ENCODE measurements around the gene KNDC1.

The KNDC1 gene

DNA sequence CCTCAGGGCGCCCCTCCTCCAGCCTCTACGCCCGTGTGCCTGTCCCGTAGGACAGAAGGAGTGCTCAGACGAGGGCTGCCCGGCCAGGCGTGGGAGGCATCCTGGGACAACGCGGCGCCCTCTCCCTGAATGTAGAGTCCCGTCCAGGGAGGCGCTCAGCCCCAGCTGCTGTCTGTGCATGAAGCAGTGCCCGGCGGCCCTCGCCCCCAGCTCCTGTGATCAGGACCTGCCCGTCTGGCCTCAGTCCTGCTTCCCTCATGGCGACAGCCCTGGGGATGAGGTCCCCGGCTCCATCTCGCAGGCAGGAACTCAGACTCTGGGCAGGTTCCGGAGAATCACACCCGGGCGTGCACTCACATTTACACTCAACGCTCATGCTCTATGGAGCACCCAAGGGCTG, 45.1 kb downstream of the KNDC1 start (continued):
- TF ChIP-seq, protein P1, sequence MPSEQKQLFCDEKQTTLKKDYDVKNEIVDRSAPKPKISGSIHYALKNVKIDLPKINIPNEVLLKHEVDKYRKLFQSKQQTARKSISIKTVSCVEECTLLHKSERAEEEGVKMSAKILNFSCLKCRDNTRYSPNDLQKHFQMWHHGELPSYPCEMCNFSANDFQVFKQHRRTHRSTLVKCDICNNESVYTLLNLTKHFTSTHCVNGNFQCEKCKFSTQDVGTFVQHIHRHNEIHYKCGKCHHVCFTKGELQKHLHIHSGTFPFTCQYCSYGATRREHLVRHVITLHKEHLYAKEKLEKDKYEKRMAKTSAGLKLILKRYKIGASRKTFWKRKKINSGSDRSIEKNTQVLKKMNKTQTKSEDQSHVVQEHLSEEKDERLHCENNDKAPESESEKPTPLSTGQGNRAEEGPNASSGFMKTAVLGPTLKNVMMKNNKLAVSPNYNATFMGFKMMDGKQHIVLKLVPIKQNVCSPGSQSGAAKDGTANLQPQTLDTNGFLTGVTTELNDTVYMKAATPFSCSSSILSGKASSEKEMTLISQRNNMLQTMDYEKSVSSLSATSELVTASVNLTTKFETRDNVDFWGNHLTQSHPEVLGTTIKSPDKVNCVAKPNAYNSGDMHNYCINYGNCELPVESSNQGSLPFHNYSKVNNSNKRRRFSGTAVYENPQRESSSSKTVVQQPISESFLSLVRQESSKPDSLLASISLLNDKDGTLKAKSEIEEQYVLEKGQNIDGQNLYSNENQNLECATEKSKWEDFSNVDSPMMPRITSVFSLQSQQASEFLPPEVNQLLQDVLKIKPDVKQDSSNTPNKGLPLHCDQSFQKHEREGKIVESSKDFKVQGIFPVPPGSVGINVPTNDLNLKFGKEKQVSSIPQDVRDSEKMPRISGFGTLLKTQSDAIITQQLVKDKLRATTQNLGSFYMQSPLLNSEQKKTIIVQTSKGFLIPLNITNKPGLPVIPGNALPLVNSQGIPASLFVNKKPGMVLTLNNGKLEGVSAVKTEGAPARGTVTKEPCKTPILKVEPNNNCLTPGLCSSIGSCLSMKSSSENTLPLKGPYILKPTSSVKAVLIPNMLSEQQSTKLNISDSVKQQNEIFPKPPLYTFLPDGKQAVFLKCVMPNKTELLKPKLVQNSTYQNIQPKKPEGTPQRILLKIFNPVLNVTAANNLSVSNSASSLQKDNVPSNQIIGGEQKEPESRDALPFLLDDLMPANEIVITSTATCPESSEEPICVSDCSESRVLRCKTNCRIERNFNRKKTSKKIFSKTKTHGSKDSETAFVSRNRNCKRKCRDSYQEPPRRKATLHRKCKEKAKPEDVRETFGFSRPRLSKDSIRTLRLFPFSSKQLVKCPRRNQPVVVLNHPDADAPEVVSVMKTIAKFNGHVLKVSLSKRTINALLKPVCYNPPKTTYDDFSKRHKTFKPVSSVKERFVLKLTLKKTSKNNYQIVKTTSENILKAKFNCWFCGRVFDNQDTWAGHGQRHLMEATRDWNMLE (tag by site-specific recombination; conservative IDR thresholded peaks at IDR 0.05; ENCODE audit: low read depth) = no peak
- TF ChIP-seq, protein P2, sequence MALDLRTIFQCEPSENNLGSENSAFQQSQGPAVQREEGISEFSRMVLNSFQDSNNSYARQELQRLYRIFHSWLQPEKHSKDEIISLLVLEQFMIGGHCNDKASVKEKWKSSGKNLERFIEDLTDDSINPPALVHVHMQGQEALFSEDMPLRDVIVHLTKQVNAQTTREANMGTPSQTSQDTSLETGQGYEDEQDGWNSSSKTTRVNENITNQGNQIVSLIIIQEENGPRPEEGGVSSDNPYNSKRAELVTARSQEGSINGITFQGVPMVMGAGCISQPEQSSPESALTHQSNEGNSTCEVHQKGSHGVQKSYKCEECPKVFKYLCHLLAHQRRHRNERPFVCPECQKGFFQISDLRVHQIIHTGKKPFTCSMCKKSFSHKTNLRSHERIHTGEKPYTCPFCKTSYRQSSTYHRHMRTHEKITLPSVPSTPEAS (tag by site-specific recombination; IDR thresholded peaks at IDR 0.05) = no peak
- TF ChIP-seq, protein P3, sequence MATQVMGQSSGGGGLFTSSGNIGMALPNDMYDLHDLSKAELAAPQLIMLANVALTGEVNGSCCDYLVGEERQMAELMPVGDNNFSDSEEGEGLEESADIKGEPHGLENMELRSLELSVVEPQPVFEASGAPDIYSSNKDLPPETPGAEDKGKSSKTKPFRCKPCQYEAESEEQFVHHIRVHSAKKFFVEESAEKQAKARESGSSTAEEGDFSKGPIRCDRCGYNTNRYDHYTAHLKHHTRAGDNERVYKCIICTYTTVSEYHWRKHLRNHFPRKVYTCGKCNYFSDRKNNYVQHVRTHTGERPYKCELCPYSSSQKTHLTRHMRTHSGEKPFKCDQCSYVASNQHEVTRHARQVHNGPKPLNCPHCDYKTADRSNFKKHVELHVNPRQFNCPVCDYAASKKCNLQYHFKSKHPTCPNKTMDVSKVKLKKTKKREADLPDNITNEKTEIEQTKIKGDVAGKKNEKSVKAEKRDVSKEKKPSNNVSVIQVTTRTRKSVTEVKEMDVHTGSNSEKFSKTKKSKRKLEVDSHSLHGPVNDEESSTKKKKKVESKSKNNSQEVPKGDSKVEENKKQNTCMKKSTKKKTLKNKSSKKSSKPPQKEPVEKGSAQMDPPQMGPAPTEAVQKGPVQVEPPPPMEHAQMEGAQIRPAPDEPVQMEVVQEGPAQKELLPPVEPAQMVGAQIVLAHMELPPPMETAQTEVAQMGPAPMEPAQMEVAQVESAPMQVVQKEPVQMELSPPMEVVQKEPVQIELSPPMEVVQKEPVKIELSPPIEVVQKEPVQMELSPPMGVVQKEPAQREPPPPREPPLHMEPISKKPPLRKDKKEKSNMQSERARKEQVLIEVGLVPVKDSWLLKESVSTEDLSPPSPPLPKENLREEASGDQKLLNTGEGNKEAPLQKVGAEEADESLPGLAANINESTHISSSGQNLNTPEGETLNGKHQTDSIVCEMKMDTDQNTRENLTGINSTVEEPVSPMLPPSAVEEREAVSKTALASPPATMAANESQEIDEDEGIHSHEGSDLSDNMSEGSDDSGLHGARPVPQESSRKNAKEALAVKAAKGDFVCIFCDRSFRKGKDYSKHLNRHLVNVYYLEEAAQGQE (tag by site-specific recombination; IDR thresholded peaks at IDR 0.05) = no peak
- TF ChIP-seq ZNF76 (tag by site-specific recombination; IDR thresholded peaks at IDR 0.05; ENCODE audit: borderline replicate concordance, low read depth) (no peak), ZBTB10 (tag by site-specific recombination; IDR thresholded peaks at IDR 0.05) (no peak), YY1 (tag by site-specific recombination; IDR thresholded peaks at IDR 0.05) (no peak), ZNF274 (IDR thresholded peaks at IDR 0.05; ENCODE audit: low read length) (no peak), ZNF274 (tag by site-specific recombination; IDR thresholded peaks at IDR 0.05; ENCODE audit: borderline replicate concordance) (no peak)

GRCh38 chr10:133206356-133207040, 46.5 kb downstream of the KNDC1 start:
- ChIA-PET POLR2A (no interaction called here), CTCF (no interaction called here)
- Histone ChIP-seq H3K4me1 (ENCODE audit: control insufficient read depth, insufficient read depth, low read length) (no peaks in the 10 kb centered on the region; the same call in 1 of the 2 replicates), H3K27ac (ENCODE audit: extremely low read depth, low read depth, low read length) (no peak overlapping the region), H3K9me3 (ENCODE audit: control insufficient read depth, insufficient read depth, low read depth, low read length) (no peaks in the 10 kb centered on the region), H3K36me3 (ENCODE audit: control insufficient read depth in 2 of 2, insufficient read depth in 1 of 2, low read length in 2 of 2) (no peaks in the 10 kb centered on the region), H3K4me3 (ENCODE audit: low read depth, low read length) (no peak overlapping the region)
- TF ChIP-seq ZNF157 (tag by site-specific recombination; IDR thresholded peaks at IDR 0.05) (no peak), GLIS2 (tag by site-specific recombination; IDR thresholded peaks at IDR 0.05) (peak; percentile 36; the same call in 1 of the 2 replicates), ZNF174 (tag by site-specific recombination; IDR thresholded peaks at IDR 0.05) (no peak), ZNF449 (tag by site-specific recombination; IDR thresholded peaks at IDR 0.05) (no peak)
